WTC11 (cell line): ENCODE results near the gene WBP2. TPM values are rescaled to one million over a fixed set of nuclear protein-coding genes. Genes with fewer than 3 reads are reported as not detected.

Experiments used
- ATAC-seq: fragments of 200-7000 bp; cut with Tn5 transposase; 2 replicates; pipeline ENCODE4 v1.10.0; 2021; ENCODE audit warnings: mild to moderate bottlenecking, moderate library complexity
- CTCF ChIA-PET: fragments of 300-600 bp; sonication (Branson Sonifier 250); formaldehyde crosslinking; loops from one replicate; lab custom pipeline; 2021; ENCODE audit warnings: antibody characterized with exemption; lab: Charles Lee
- POLR2A ChIA-PET: fragments of 350-600 bp; sonication (Branson Sonifier 250); formaldehyde crosslinking; loops from one replicate; lab custom pipeline; 2021; ENCODE audit warnings: antibody characterized with exemption; lab: Charles Lee
- DNase-seq: peaks from one replicate; pipeline ENCODE4 v3.0.0; 2021; ENCODE audit warnings: low spot score
- H3K27ac Mint-ChIP-seq: 2 replicates; pipeline ENCODE4 v1.8.0; 2021; ENCODE audit warnings: mixed read lengths
- H3K27me3 Mint-ChIP-seq: 2 replicates; pipeline ENCODE4 v1.8.0; 2021; ENCODE audit warnings: low read depth, mild to moderate bottlenecking, moderate library complexity, mixed read lengths
- H3K36me3 Mint-ChIP-seq: 2 replicates; pipeline ENCODE4 v1.8.0; 2021; ENCODE audit warnings: mixed read lengths
- H3K4me1 Mint-ChIP-seq: 2 replicates; pipeline ENCODE4 v1.8.0; 2022; ENCODE audit warnings: mixed read lengths
- H3K4me3 Mint-ChIP-seq: 2 replicates; pipeline ENCODE4 v1.8.0; 2021; ENCODE audit warnings: mild to moderate bottlenecking, moderate library complexity, mixed read lengths
- H3K9me3 Mint-ChIP-seq: 2 replicates; pipeline ENCODE4 v1.8.0; 2021; ENCODE audit warnings: mixed read lengths
- ATF1 ChIP-seq: sonication (generic); formaldehyde crosslinking; IDR thresholded peaks from 2 replicates; pipeline ENCODE4 v1.8.1; 2023; ENCODE audit warnings: mild to moderate bottlenecking, moderate library complexity, missing genetic modification reagents
- CBFB ChIP-seq: sonication (generic); formaldehyde crosslinking; IDR thresholded peaks from 2 replicates; pipeline ENCODE4 v1.8.1; 2022; ENCODE audit warnings: mild to moderate bottlenecking, low read depth, missing genetic modification reagents
- CREM ChIP-seq: sonication (generic); formaldehyde crosslinking; IDR thresholded peaks from 2 replicates; pipeline ENCODE4 v1.8.1; 2022; ENCODE audit warnings: mild to moderate bottlenecking, missing genetic modification reagents, moderate library complexity
- KAT7 ChIP-seq: sonication (generic); formaldehyde crosslinking; IDR thresholded peaks from 2 replicates; pipeline ENCODE4 v1.8.1; 2023; ENCODE audit warnings: missing genetic modification reagents, mild to moderate bottlenecking, borderline replicate concordance
- NFYB ChIP-seq: sonication (generic); formaldehyde crosslinking; conservative IDR thresholded peaks from 2 replicates; pipeline ENCODE4 v1.8.0; 2022; ENCODE audit warnings: low read depth, missing genetic modification reagents
- TP53 ChIP-seq: sonication (generic); formaldehyde crosslinking; IDR thresholded peaks from 2 replicates; pipeline ENCODE4 v1.8.1; 2023; ENCODE audit warnings: mild to moderate bottlenecking, missing genetic modification reagents
- ZNF121 ChIP-seq: sonication (generic); formaldehyde crosslinking; IDR thresholded peaks from 2 replicates; pipeline ENCODE4 v1.8.0; 2023; ENCODE audit warnings: missing genetic modification reagents
- ZNF219 ChIP-seq: sonication (generic); formaldehyde crosslinking; IDR thresholded peaks from 2 replicates; pipeline ENCODE4 v1.8.0; 2023; ENCODE audit warnings: missing genetic modification reagents, mild to moderate bottlenecking, borderline replicate concordance
- ZNF423 ChIP-seq: fragments of 250-450 bp; sonication (Bioruptor Pico); IDR thresholded peaks from 2 replicates; pipeline ENCODE4 v2.1.2; 2022; ENCODE audit warnings: mild to moderate bottlenecking, moderate library complexity
- total RNA-seq: library from RNA; stranded (reverse); gene quantifications from 3 replicates; pipeline ENCODE4 v1.2.3, GENCODE V29; 2021
- TF ChIP-seq, protein P1 (sequence below): fragments of 200-600 bp; IDR thresholded peaks from 2 replicates; pipeline ENCODE4 v1.8.0; 2022; ENCODE audit warnings: antibody characterized with exemption
- TF ChIP-seq, protein P2 (sequence below): sonication (generic); formaldehyde crosslinking; IDR thresholded peaks from 2 replicates; pipeline ENCODE4 v1.8.0; 2022; ENCODE audit warnings: mild to moderate bottlenecking, missing genetic modification reagents
- TF ChIP-seq, protein P3 (sequence below): sonication (generic); formaldehyde crosslinking; IDR thresholded peaks from 2 replicates; pipeline ENCODE4 v1.8.1; 2023; ENCODE audit warnings: mild to moderate bottlenecking, missing genetic modification reagents
- TF ChIP-seq, protein P4 (sequence below): sonication (generic); formaldehyde crosslinking; IDR thresholded peaks from 2 replicates; pipeline ENCODE4 v1.8.1; 2023; ENCODE audit warnings: mild to moderate bottlenecking, missing genetic modification reagents, moderate library complexity
- TF ChIP-seq, protein P5 (sequence below): sonication (generic); formaldehyde crosslinking; IDR thresholded peaks from 2 replicates; pipeline ENCODE4 v1.8.1; 2022; ENCODE audit warnings: missing genetic modification reagents, borderline replicate concordance

The WBP2 gene
- total RNA-seq, 1 experiment from 2014 or later = 68.8 TPM

DNA sequence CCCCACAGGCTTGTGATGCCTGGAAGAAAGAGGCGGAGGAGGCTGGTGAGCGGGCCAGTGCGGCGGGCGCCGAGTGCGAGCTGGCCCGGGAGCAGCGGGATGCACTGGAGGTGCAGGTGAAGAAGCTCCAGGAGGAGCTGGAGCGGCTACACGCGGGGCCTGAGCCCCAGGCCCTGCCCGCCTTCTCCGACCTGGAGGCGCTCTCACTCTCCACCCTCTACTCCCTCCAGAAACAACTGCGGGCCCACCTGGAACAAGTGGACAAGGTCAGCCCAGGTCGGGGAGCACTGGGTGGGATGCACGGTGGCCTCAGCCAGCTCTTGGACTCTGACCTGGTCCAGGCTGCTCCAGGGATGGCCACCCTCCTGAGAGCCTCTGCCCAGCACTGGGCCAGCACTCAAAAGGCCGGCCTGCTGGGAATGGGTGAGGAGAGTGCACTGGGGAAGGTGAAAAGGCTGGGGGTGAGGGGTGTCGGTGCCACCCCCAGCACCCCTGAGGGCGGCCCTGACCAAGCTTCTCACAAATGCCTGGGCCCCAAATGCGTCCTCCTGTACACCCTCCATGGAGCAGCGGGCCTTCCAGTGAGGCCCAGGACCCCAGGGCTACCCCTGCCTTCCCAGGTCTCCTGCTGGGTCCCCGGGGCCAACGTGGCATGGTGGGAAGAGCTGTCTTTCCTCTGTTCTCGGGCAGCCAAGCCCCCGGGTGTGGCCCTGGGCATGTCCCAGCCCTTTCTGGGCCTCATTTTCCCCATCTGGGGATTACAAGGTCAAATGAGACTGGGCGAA, 31.7 kb downstream of the WBP2 start (continued):
- TF ChIP-seq, protein P1, sequence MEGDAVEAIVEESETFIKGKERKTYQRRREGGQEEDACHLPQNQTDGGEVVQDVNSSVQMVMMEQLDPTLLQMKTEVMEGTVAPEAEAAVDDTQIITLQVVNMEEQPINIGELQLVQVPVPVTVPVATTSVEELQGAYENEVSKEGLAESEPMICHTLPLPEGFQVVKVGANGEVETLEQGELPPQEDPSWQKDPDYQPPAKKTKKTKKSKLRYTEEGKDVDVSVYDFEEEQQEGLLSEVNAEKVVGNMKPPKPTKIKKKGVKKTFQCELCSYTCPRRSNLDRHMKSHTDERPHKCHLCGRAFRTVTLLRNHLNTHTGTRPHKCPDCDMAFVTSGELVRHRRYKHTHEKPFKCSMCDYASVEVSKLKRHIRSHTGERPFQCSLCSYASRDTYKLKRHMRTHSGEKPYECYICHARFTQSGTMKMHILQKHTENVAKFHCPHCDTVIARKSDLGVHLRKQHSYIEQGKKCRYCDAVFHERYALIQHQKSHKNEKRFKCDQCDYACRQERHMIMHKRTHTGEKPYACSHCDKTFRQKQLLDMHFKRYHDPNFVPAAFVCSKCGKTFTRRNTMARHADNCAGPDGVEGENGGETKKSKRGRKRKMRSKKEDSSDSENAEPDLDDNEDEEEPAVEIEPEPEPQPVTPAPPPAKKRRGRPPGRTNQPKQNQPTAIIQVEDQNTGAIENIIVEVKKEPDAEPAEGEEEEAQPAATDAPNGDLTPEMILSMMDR = no peak
- TF ChIP-seq CBFB (CRISPR knock-in tag) (no peak), ATF1 (CRISPR knock-in tag) (no peak)
- TF ChIP-seq, protein P2, sequence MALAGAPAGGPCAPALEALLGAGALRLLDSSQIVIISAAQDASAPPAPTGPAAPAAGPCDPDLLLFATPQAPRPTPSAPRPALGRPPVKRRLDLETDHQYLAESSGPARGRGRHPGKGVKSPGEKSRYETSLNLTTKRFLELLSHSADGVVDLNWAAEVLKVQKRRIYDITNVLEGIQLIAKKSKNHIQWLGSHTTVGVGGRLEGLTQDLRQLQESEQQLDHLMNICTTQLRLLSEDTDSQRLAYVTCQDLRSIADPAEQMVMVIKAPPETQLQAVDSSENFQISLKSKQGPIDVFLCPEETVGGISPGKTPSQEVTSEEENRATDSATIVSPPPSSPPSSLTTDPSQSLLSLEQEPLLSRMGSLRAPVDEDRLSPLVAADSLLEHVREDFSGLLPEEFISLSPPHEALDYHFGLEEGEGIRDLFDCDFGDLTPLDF = no peak

DNA sequence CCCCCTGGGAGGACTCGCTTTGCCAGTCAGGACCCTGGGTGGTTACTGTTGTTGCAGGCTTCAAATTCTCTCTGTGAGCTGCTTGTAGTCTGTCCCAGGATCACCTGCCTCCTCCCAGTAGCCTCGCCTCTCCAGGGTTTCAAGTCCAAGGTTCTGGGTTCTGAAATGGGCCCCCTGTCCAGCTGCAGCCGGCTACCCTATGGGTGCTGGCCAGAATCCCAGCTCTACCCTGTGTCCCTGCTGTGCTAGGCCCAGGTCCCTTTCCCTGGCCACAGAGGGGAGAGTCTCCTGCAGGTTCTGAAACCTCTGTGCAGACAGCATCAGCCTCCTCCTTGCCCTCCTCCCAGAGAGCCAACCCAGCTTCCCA, 32.4 kb downstream of the WBP2 start:
- CTCF ChIA-PET = interaction anchor here (1.2 to 1.4 kb wide), 3 partner anchors 7 to 73 kb away, joined by 4 to 6 read pairs (median 6); no protein-coding TSS in a partner anchor
- H3K36me3 Mint-ChIP-seq = peaks cover 36% of the 10 kb centered on the region

DNA sequence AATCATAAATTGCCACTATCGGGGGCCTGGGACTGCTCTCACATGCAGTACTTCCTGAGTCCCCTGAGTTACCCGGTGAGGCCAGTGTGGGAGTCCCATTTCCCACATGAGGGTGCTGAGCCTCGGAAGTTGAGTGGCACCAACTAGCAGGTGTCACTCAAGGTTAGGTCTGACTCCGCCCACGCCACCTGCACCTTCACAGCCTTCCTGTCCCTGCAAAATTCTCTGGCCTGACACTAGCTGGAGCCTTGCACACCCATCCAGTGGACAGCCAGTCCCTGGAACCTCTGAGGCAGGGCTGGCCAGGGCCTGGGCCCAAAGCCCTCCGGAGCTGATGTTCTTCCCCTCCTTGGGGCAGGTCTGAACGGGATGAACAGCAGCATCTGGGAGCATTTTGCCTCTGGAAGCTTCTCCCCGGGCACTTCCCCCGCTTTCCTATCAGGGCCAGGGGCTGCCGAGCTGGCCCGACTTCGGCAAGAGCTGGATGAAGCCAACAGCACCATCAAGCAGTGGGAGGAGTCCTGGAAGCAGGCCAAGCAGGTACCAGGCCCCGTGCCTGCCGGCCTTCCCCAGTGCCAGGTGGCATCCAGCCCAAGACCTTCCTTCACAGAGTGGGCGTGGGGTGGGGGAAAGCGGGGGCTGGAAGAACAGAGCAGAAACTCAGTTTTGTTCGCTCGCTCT, 32.9 kb downstream of the WBP2 start:
- no peak for DNase-seq
- H3K27ac Mint-ChIP-seq = peak overlapping the region; percentile 57; the same call in 1 of the 2 replicates
- no peaks in the 10 kb centered on the region for H3K27me3 Mint-ChIP-seq
- no peak for ATAC-seq
- CTCF ChIA-PET = interaction anchor here (1.1 to 1.4 kb wide), 3 partner anchors 8 to 72 kb away, joined by 3 to 6 read pairs (median 6); partner anchors contain the start of gene WBP2
- no peaks in the 10 kb centered on the region for H3K9me3 Mint-ChIP-seq
- peaks cover 4% of the 10 kb centered on the region; the same call in 1 of the 2 replicates for H3K4me1 Mint-ChIP-seq
- H3K36me3 Mint-ChIP-seq = peaks cover 38% of the 10 kb centered on the region
- POLR2A ChIA-PET = no interaction called here
- TF ChIP-seq ATF1 (CRISPR knock-in tag) (no peak), TP53 (CRISPR knock-in tag) (no peak), NFYB (CRISPR knock-in tag) (no peak), KAT7 (CRISPR knock-in tag) (no peak), ZNF121 (CRISPR knock-in tag) (no peak), ZNF219 (no peak), CREM (no peak)
- TF ChIP-seq, protein P3, sequence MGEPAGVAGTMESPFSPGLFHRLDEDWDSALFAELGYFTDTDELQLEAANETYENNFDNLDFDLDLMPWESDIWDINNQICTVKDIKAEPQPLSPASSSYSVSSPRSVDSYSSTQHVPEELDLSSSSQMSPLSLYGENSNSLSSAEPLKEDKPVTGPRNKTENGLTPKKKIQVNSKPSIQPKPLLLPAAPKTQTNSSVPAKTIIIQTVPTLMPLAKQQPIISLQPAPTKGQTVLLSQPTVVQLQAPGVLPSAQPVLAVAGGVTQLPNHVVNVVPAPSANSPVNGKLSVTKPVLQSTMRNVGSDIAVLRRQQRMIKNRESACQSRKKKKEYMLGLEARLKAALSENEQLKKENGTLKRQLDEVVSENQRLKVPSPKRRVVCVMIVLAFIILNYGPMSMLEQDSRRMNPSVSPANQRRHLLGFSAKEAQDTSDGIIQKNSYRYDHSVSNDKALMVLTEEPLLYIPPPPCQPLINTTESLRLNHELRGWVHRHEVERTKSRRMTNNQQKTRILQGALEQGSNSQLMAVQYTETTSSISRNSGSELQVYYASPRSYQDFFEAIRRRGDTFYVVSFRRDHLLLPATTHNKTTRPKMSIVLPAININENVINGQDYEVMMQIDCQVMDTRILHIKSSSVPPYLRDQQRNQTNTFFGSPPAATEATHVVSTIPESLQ (CRISPR knock-in tag) = no peak
- TF ChIP-seq, protein P4, sequence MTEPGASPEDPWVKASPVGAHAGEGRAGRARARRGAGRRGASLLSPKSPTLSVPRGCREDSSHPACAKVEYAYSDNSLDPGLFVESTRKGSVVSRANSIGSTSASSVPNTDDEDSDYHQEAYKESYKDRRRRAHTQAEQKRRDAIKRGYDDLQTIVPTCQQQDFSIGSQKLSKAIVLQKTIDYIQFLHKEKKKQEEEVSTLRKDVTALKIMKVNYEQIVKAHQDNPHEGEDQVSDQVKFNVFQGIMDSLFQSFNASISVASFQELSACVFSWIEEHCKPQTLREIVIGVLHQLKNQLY (CRISPR knock-in tag) = no peak
- TF ChIP-seq, protein P5, sequence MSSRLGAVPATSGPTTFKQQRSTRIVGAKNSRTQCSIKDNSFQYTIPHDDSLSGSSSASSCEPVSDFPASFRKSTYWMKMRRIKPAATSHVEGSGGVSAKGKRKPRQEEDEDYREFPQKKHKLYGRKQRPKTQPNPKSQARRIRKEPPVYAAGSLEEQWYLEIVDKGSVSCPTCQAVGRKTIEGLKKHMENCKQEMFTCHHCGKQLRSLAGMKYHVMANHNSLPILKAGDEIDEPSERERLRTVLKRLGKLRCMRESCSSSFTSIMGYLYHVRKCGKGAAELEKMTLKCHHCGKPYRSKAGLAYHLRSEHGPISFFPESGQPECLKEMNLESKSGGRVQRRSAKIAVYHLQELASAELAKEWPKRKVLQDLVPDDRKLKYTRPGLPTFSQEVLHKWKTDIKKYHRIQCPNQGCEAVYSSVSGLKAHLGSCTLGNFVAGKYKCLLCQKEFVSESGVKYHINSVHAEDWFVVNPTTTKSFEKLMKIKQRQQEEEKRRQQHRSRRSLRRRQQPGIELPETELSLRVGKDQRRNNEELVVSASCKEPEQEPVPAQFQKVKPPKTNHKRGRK = no peak
- H3K4me3 Mint-ChIP-seq = no peak overlapping the region

More for the DNA sequence above, 32.4 kb downstream of the WBP2 start:
- TF ChIP-seq ZNF423 (CRISPR knock-in tag) = no peak
- ATAC-seq = no peak
- no peak overlapping the region for H3K4me3 Mint-ChIP-seq
- no peak for DNase-seq
- H3K27ac Mint-ChIP-seq = no peak overlapping the region
- no peaks in the 10 kb centered on the region for H3K9me3 Mint-ChIP-seq
- peaks cover 5% of the 10 kb centered on the region for H3K4me1 Mint-ChIP-seq
- no peaks in the 10 kb centered on the region for H3K27me3 Mint-ChIP-seq
- POLR2A ChIA-PET = no interaction called here
